Measurements from ENCODE around the gene HAGH. TPM values are rescaled to one million over a fixed set of nuclear protein-coding genes. Genes with fewer than 3 reads are reported as not detected.

Gene HAGH
- total RNA-seq, 1 experiment from 2014 or later: 36.0 TPM

DNA sequence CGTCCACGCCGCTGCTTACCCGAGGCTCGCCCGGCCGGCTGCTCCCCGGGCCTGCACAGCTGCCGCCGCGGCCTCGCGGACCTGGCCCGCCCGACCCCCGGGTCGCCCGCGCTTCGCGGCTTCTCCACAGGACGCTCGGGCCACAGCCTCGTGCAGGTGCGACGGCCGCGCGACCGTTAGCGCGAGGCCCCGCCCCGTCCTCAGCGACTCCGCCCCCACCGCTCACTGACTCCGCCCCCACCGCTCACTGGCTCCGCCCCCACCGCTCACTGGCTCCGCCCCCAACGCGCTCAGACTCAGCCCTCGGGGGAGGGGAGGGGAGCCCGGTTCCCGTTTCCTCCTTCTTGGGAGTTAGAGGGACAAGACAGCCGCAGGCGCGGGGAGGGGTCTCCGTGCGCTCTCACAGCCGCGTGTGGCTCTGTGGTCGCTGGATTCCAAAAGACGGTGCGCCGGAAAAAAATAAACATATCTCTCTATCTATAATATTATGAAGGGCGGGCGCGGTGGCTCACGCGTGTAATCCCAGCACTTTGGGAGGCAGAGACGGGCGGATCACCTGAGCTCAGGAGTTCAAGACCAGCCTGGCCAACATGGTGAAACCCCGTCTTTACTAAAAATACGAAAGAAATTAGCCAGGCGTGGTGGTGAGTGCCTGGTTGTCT lies 45.5 kb upstream of the HAGH start, which contains the start of gene MEIOB (continued):
- TF ChIP-seq, protein P1, sequence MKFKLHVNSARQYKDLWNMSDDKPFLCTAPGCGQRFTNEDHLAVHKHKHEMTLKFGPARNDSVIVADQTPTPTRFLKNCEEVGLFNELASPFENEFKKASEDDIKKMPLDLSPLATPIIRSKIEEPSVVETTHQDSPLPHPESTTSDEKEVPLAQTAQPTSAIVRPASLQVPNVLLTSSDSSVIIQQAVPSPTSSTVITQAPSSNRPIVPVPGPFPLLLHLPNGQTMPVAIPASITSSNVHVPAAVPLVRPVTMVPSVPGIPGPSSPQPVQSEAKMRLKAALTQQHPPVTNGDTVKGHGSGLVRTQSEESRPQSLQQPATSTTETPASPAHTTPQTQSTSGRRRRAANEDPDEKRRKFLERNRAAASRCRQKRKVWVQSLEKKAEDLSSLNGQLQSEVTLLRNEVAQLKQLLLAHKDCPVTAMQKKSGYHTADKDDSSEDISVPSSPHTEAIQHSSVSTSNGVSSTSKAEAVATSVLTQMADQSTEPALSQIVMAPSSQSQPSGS (CRISPR knock-in tag; IDR thresholded peaks at IDR 0.05; ENCODE audit: borderline replicate concordance, low read depth): no peak
- no peak for TF ChIP-seq ATF1 (CRISPR knock-in tag; IDR thresholded peaks at IDR 0.05)
- TF ChIP-seq, protein P2, sequence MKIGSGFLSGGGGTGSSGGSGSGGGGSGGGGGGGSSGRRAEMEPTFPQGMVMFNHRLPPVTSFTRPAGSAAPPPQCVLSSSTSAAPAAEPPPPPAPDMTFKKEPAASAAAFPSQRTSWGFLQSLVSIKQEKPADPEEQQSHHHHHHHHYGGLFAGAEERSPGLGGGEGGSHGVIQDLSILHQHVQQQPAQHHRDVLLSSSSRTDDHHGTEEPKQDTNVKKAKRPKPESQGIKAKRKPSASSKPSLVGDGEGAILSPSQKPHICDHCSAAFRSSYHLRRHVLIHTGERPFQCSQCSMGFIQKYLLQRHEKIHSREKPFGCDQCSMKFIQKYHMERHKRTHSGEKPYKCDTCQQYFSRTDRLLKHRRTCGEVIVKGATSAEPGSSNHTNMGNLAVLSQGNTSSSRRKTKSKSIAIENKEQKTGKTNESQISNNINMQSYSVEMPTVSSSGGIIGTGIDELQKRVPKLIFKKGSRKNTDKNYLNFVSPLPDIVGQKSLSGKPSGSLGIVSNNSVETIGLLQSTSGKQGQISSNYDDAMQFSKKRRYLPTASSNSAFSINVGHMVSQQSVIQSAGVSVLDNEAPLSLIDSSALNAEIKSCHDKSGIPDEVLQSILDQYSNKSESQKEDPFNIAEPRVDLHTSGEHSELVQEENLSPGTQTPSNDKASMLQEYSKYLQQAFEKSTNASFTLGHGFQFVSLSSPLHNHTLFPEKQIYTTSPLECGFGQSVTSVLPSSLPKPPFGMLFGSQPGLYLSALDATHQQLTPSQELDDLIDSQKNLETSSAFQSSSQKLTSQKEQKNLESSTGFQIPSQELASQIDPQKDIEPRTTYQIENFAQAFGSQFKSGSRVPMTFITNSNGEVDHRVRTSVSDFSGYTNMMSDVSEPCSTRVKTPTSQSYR (CRISPR knock-in tag; IDR thresholded peaks at IDR 0.05): no peak

DNA sequence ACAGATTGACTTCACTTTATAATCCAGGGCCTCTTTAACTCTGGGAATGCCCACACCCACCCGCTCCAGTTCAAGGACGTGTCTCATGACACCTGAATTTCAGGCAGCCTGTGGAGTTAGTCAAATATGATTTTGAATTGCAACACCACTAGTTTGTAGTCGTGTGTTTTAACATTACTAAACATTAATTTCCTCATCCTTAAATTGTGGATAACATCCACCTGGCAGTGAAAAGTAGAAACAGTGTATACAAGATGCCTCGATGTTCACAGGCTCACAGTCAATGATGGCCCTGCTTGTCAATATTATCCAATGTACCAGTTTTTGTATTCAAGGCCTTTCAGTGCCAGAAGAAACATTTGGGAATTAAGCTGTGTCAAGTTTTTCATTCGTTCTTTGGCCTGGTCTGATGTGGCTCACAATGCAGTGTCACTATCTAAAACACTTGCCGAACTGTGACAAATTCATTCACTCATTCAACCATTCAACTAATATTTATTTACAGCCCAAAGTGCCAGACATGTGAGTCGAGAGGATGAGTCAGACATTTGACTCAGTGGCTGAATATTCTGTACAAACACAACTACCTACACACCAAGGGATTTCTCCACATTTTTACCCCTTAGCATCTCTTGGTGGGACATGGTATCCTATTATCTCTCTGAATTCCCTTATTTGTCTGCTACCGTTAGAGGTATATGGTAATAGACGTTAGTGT lies 43.9 kb upstream of the HAGH start:
- H3K27me3 Mint-ChIP-seq (ENCODE audit: low read depth): peaks cover 35% of the 10 kb centered on the region
- H3K9me3 Mint-ChIP-seq: no peaks in the 10 kb centered on the region
- no peak for ATAC-seq
- DNase-seq (ENCODE audit: low spot score): no peak
- no peak overlapping the region for H3K4me3 Mint-ChIP-seq
- H3K36me3 Mint-ChIP-seq: no peaks in the 10 kb centered on the region
- no peak overlapping the region for H3K27ac Mint-ChIP-seq
- TF ChIP-seq GABPB1 (CRISPR knock-in tag; IDR thresholded peaks at IDR 0.05): 0 out of 2 replicates have a peak, but pooled peaks have one; percentile 29
- TF ChIP-seq, protein P3, sequence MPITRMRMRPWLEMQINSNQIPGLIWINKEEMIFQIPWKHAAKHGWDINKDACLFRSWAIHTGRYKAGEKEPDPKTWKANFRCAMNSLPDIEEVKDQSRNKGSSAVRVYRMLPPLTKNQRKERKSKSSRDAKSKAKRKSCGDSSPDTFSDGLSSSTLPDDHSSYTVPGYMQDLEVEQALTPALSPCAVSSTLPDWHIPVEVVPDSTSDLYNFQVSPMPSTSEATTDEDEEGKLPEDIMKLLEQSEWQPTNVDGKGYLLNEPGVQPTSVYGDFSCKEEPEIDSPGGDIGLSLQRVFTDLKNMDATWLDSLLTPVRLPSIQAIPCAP (CRISPR knock-in tag; IDR thresholded peaks at IDR 0.05): no peak
- CTCF ChIA-PET: interaction anchor here (0.7 to 1.0 kb wide), 3 partner anchors 53 to 71 kb away, joined by 3 to 4 read pairs (median 3); no protein-coding TSS in a partner anchor
- POLR2A ChIA-PET: interaction anchor here (0.7 kb wide), 1 partner anchor 71 kb away, joined by 7 read pairs; no protein-coding TSS in a partner anchor
- H3K4me1 Mint-ChIP-seq: no peaks in the 10 kb centered on the region; the same call in 1 of the 2 replicates

DNA sequence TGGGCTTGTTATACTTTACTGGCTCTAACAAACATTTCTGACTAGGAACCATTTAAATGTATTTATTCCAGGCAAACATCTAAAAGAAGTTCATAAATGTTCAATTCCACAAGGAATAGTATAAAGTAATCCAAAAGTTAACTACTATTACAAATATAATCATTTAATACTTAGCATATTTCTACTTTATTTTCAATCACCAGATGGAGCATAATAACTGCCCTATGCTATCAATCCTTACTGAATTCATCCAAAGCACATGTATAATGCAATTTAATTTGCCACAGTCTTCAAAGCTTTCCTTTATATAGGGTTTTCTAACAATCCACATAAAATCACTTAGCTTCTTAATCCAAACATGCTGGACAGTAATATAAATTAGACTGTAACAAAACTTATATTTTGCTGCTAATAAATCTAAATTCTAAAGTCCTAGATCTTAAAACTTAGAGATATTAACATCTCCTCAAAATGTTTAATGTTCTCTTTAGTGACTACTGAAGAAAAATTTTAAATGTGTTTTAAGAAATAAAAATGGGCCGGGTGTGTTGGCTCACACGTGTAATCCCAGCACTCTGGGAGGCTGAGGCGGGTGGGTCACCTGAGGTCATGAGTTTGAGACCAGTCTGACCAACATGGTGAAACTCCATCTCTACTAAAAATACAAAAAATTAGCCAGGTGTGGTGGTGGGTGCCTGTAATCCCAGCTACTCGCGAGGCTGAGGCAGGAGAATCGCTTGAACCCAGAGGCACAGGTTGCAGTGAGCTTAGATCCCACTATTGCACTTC lies 39.5 kb upstream of the HAGH start:
- Mint-ChIP-seq H3K27ac (no peak overlapping the region), H3K36me3 (no peaks in the 10 kb centered on the region), H3K9me3 (no peaks in the 10 kb centered on the region), H3K27me3 (ENCODE audit: low read depth) (peaks cover 22% of the 10 kb centered on the region), H3K4me3 (no peak overlapping the region), H3K4me1 (no peaks in the 10 kb centered on the region)
- DNase-seq (ENCODE audit: low spot score) (no peak), ATAC-seq (no peak)
- ChIA-PET POLR2A (no interaction called here), CTCF (interaction anchor here (0.8 to 0.9 kb wide), 2 partner anchors 63 to 75 kb away, joined by 3 to 4 read pairs; no protein-coding TSS in a partner anchor)
- no peak for TF ChIP-seq ZNF317 (CRISPR knock-in tag; IDR thresholded peaks at IDR 0.05; ENCODE audit: borderline replicate concordance, low read depth)
- no peak for TF ChIP-seq FOXK1 (CRISPR knock-in tag; IDR thresholded peaks at IDR 0.05)
- no peak for TF ChIP-seq ZNF232 (CRISPR knock-in tag; IDR thresholded peaks at IDR 0.05)
- TF ChIP-seq, protein P4, sequence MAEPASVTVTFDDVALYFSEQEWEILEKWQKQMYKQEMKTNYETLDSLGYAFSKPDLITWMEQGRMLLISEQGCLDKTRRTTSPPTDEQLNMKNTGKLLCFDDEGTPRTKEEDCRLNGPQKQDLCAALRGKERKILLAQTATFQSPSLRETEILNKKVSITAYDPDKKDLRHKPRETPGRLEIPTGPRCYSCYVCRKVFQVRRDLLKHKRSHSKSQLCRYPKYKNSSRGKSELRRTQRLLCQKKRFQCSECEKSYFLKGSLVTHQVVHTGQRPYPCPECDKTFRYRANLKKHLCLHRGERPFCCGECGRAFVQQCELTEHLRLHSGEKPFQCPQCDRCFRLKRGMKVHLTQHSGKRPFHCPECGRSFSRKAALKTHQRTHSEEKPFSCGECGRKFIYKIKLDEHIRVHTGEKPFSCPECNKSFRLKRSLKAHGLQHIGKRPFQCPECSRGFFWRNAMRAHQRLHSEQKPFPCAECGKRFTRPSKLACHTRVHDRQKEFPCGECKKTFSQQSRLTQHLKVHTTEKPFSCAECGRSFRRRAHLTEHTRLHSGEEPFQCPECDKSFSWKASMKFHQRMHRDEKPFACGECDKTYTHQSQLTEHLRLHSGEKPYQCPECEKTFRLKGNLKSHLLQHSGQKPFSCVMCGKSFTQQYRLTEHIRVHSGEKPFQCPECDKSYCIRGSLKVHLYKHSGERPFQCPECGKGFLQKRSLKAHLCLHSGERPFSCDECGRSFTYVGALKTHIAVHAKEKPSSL (CRISPR knock-in tag; conservative IDR thresholded peaks at IDR 0.05): no peak
- no peak for TF ChIP-seq OVOL2 (CRISPR knock-in tag; IDR thresholded peaks at IDR 0.05; ENCODE audit: borderline replicate concordance)
- no peak for TF ChIP-seq GTF2I (CRISPR knock-in tag; conservative IDR thresholded peaks at IDR 0.05)
- TF ChIP-seq ZNF121 (CRISPR knock-in tag; IDR thresholded peaks at IDR 0.05): no peak
- TF ChIP-seq, protein P5, sequence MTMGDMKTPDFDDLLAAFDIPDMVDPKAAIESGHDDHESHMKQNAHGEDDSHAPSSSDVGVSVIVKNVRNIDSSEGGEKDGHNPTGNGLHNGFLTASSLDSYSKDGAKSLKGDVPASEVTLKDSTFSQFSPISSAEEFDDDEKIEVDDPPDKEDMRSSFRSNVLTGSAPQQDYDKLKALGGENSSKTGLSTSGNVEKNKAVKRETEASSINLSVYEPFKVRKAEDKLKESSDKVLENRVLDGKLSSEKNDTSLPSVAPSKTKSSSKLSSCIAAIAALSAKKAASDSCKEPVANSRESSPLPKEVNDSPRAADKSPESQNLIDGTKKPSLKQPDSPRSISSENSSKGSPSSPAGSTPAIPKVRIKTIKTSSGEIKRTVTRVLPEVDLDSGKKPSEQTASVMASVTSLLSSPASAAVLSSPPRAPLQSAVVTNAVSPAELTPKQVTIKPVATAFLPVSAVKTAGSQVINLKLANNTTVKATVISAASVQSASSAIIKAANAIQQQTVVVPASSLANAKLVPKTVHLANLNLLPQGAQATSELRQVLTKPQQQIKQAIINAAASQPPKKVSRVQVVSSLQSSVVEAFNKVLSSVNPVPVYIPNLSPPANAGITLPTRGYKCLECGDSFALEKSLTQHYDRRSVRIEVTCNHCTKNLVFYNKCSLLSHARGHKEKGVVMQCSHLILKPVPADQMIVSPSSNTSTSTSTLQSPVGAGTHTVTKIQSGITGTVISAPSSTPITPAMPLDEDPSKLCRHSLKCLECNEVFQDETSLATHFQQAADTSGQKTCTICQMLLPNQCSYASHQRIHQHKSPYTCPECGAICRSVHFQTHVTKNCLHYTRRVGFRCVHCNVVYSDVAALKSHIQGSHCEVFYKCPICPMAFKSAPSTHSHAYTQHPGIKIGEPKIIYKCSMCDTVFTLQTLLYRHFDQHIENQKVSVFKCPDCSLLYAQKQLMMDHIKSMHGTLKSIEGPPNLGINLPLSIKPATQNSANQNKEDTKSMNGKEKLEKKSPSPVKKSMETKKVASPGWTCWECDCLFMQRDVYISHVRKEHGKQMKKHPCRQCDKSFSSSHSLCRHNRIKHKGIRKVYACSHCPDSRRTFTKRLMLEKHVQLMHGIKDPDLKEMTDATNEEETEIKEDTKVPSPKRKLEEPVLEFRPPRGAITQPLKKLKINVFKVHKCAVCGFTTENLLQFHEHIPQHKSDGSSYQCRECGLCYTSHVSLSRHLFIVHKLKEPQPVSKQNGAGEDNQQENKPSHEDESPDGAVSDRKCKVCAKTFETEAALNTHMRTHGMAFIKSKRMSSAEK (CRISPR knock-in tag; IDR thresholded peaks at IDR 0.05; ENCODE audit: borderline replicate concordance): no peak
- TF ChIP-seq, protein P6, sequence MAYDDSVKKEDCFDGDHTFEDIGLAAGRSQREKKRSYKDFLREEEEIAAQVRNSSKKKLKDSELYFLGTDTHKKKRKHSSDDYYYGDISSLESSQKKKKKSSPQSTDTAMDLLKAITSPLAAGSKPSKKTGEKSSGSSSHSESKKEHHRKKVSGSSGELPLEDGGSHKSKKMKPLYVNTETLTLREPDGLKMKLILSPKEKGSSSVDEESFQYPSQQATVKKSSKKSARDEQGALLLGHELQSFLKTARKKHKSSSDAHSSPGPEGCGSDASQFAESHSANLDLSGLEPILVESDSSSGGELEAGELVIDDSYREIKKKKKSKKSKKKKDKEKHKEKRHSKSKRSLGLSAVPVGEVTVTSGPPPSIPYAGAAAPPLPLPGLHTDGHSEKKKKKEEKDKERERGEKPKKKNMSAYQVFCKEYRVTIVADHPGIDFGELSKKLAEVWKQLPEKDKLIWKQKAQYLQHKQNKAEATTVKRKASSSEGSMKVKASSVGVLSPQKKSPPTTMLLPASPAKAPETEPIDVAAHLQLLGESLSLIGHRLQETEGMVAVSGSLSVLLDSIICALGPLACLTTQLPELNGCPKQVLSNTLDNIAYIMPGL (CRISPR knock-in tag; IDR thresholded peaks at IDR 0.05): no peak
- TF ChIP-seq ZNF416 (CRISPR knock-in tag; IDR thresholded peaks at IDR 0.05): no peak

All from WTC11 (cell line).